Cerebellar nuclear complex (tissue), 1 donor: Measurements from ENCODE around the gene CFAP77.

Experiments used
- DNase-seq, 2 experiments: peaks; one replicate each; lab custom pipeline; 2025; lab: John Stamatoyannopoulos, UW

Gene CFAP77

GRCh38 chr9:132488626-132489025, 78.6 kb downstream of the CFAP77 start:
- DNase-seq, result no peak

- no peak for DNase-seq
These were observed 79.5 kb downstream of the CFAP77 start for GRCh38 chr9:132489536-132489935.

- DNase-seq, result no peak
These were observed 84.8 kb downstream of the CFAP77 start for GRCh38 chr9:132494857-132495256.

GRCh38 chr9:132497731-132498130, 87.7 kb downstream of the CFAP77 start:
- no peak for DNase-seq

- no peak for DNase-seq
These were observed 88.7 kb downstream of the CFAP77 start for GRCh38 chr9:132498531-132499210.

- DNase-seq, result no peak
These were observed 89.2 kb downstream of the CFAP77 start for GRCh38 chr9:132499251-132499650.

GRCh38 chr9:132500193-132500592, 90.2 kb downstream of the CFAP77 start:
- DNase-seq, result no peak

GRCh38 chr9:132502480-132502879, 92.5 kb downstream of the CFAP77 start:
- DNase-seq, result no peak

- no peak for DNase-seq
These were observed 93.1 kb downstream of the CFAP77 start for GRCh38 chr9:132503116-132503515.

- DNase-seq, result no peak
These were observed 94.5 kb downstream of the CFAP77 start for GRCh38 chr9:132504488-132504887.

GRCh38 chr9:132505991-132506655, 96.1 kb downstream of the CFAP77 start:
- DNase-seq, result no peak

GRCh38 chr9:132506977-132507669, 97.1 kb downstream of the CFAP77 start:
- no peak for DNase-seq

- DNase-seq, result peak in 1 of 2 experiments; percentile 28
These were observed 97.9 kb downstream of the CFAP77 start for GRCh38 chr9:132507670-132508469.

- no peak for DNase-seq
These were observed 100.2 kb downstream of the CFAP77 start for GRCh38 chr9:132509928-132510874.

GRCh38 chr9:132511191-132511999, 101.4 kb downstream of the CFAP77 start:
- no peak for DNase-seq

GRCh38 chr9:132513416-132513815, 103.4 kb downstream of the CFAP77 start:
- DNase-seq, result no peak

GRCh38 chr9:132514011-132514744, 104.2 kb downstream of the CFAP77 start:
- DNase-seq, result no peak

- no peak for DNase-seq
These were observed 104.8 kb downstream of the CFAP77 start for GRCh38 chr9:132514821-132515220.

GRCh38 chr9:132516301-132516700, 106.3 kb downstream of the CFAP77 start:
- DNase-seq, result no peak

GRCh38 chr9:132516911-132517310, 106.9 kb downstream of the CFAP77 start:
- no peak for DNase-seq
